ENCODE results near the gene EMID1. TPM values are rescaled to one million over a fixed set of nuclear protein-coding genes. Genes with fewer than 3 reads are reported as not detected.

EMID1 gene
- total RNA-seq, 1 donor: under 0.01 TPM

DNA sequence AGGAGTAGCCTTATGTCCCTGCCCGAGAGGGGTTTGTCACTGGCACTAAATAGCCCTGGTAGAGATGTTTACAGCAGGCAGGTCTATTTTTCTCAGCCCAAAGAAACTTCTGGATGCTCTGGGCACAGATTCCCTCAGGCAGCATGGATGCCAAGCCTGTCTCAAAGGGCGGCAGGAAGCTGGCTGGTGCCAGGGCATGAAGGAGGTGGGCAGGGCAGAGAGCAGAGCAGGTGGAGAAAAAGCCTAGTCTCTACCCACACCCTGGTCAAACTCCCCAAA, 96.6 kb downstream of the EMID1 start:
- H3K4me3 ChIP-seq (ENCODE audit: low read depth, low read length): no peak overlapping the region
- TF ChIP-seq, protein P1, sequence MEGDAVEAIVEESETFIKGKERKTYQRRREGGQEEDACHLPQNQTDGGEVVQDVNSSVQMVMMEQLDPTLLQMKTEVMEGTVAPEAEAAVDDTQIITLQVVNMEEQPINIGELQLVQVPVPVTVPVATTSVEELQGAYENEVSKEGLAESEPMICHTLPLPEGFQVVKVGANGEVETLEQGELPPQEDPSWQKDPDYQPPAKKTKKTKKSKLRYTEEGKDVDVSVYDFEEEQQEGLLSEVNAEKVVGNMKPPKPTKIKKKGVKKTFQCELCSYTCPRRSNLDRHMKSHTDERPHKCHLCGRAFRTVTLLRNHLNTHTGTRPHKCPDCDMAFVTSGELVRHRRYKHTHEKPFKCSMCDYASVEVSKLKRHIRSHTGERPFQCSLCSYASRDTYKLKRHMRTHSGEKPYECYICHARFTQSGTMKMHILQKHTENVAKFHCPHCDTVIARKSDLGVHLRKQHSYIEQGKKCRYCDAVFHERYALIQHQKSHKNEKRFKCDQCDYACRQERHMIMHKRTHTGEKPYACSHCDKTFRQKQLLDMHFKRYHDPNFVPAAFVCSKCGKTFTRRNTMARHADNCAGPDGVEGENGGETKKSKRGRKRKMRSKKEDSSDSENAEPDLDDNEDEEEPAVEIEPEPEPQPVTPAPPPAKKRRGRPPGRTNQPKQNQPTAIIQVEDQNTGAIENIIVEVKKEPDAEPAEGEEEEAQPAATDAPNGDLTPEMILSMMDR (IDR thresholded peaks at IDR 0.05; ENCODE audit: insufficient read depth, low read depth, low read length): no peak
- no peak for DNase-seq (ENCODE audit: low read depth)

DNA sequence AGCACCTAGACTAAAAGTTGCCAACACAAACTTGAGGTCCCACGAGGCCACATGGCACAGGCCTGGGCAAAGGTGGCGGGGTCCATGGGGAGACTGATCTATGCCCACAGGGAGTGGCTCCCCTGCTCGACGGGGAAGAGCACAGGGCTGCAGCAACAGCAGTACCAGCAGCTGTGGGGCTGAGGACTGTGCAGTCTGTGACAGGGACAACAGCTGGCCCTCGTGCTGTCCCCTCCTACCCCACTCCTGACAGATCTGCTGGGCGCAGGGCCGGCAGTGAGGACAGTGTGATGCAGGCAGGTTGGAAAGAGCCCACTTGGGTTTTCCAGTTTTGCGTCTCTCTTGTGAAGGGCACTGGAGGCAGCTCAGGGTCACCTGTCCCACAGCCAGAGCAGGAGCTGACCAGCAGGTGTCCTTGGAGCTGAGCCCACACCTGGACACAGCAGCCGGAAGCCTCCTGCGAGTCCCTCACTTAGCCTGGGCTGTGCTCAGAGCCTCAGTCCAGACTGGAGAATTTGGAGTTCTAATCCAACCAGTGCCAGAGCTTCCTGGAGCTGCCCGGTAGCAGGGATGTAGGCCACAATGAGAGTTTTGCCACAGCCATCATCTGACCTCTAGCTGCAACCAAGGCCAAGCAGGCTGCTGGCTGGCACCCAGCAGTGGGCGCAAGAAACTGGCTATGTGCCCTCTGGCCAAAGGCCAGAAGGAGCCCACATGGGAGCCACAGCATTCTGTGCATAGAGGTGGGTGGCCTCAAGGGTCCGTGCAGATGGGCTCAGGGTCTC, 97.2 kb downstream of the EMID1 start:
- no peak for DNase-seq (ENCODE audit: low read depth)
- no peak overlapping the region for H3K4me3 ChIP-seq (ENCODE audit: low read depth, low read length)
- TF ChIP-seq, protein P1 (IDR thresholded peaks at IDR 0.05; ENCODE audit: insufficient read depth, low read depth, low read length): no peak

DNA sequence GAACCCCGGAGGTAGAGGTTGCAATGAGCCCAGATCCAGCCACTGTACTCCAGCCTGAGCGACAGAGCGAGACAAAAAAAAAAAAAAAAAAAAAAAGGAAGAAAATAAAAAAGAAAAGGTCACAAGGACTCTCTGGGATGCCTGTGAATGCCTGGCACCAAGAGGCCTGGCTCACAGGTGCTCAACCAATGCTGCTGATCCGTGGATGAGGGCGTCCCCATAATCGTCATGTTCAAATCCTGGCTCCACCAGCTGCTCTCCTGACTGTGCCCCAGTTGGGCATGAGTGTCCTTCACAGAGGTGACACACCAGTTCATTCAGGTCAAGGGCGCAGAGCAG, 100.1 kb downstream of the EMID1 start:
- TF ChIP-seq, protein P1 (IDR thresholded peaks at IDR 0.05; ENCODE audit: insufficient read depth, low read depth, low read length): no peak
- no peak for DNase-seq (ENCODE audit: low read depth)
- H3K4me3 ChIP-seq (ENCODE audit: low read depth, low read length): peak overlapping the region; percentile 81

DNA sequence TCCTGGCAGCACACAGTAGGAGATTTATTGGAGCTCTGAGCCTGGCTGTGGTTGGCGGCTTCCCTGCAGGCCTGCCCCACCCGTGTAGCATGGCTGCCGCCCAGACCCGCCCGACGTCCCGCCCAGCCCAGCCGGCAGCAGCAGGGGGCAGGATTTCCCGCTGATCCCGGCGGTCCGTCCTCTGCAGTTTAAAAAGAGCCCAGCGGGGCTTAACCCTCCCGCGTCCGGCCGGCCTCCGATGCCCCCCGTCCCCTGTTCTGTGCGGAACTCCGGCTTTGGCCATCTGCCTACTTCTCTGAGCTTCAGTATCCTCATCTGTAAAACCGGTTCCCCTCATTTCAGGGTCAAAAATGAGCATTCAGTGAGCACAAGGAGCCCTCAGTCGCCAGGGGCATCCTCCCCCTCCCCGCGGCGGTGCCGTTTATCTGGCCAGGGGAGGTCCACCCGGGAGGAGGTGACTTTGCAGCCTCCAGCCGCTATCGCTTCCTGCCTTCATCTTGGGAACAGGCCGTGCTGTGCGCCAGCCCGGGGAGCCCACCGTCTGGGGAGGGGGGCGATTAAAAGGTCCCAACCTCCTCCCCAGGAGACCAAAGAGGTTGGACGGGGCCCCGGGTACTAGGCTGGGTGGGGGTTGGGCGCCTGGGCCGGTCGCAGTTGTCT, 100.6 kb downstream of the EMID1 start, which contains the start of gene GAS2L1:
Gene GAS2L1, plus strand, starts transcription at position 476 of the 660 bp plus-strand sequence. CDS start 1,456 bp downstream, outside the sequence.
- peak; percentile 78 for DNase-seq (ENCODE audit: low read depth)
- TF ChIP-seq, protein P1 (IDR thresholded peaks at IDR 0.05; ENCODE audit: insufficient read depth, low read depth, low read length): peak; percentile 64
- H3K4me3 ChIP-seq (ENCODE audit: low read depth, low read length): peak within 1 kb of the TSS; percentile 81

DNA sequence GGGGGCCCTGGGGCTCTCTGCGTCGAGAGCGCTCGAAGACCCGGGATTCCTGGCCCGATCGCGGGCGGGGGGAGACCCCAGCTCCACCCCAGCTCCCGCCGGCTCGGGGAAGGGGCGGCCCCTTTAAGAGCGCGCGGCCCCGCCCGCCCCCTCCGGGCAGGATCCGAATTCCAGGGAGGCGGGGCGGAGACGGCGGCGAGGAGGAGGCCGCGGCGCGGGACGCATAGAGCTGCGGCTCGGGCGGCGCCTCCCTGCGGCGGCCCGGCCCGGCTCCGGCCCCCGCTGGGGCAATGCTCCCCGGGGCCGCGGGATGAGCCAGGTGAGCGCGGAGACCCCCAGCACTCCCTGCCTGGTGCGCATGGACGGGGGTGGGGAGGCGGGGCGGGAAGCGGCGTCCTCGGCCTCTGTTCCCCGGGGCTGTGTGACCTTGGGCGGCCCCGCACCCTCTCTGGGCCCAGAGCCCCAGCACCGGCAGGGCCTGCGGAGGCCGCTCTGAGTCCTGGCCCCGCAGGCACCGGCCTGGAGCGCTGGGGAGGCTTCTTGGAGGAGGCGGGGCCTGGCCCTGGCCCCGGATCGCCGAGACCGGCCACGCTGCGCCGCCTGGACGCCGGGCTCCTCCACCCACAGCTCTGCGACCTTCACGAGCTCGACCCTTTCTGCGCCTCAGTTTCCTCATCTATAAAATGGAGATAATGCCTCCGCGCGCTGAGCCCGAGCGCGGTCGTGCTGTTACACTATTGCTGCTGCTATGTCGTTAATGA, 101.3 kb downstream of the EMID1 start:
- peak; percentile 78 for DNase-seq (ENCODE audit: low read depth)
- H3K4me3 ChIP-seq (ENCODE audit: low read depth, low read length): peak overlapping the region; percentile 81
- TF ChIP-seq, protein P1 (IDR thresholded peaks at IDR 0.05; ENCODE audit: insufficient read depth, low read depth, low read length): no peak

DNA sequence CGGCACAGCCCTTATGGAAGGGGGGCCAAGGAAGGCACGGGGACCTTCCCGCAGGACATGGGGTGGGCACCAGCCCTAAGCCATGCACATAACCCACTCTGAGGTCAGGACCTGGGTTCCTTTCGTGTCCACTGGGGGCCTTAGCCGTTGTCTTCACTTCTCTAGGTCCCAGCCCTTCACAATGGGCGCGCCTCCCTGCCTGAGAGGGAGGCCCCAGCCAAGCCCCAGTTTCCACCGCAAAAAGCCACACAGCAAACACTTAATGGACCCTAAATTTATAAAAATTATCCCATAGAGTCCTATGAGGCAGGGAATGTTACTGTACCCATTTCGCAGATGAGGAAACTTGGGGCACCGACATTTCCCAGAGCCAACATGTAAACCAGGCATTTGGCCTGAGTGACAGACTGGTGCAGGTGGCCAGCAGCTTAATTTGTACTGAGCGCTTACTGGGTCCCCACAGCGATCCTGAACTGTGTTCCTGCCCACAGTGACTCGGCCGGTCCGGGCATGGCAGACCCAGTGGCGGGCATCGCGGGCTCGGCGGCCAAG, 102.0 kb downstream of the EMID1 start:
- TF ChIP-seq, protein P1 (IDR thresholded peaks at IDR 0.05; ENCODE audit: insufficient read depth, low read depth, low read length): no peak
- DNase-seq (ENCODE audit: low read depth): no peak
- peak overlapping the region; percentile 81 for H3K4me3 ChIP-seq (ENCODE audit: low read depth, low read length)

Data from fibroblast of villous mesenchyme (primary cell).